ENCODE data around the gene IGHMBP2. TPM values are rescaled to one million over a fixed set of nuclear protein-coding genes. Genes with fewer than 3 reads are reported as not detected.

Gene IGHMBP2
- total RNA-seq, 1 donor: 10.9 TPM

- H3K27me3 ChIP-seq (ENCODE audit: insufficient read depth, low read length): peaks cover 11% of the 10 kb centered on the region
- no peak overlapping the region for H3K4me3 ChIP-seq (ENCODE audit: insufficient read depth, low read length)
- no peaks in the 10 kb centered on the region for H3K9me3 ChIP-seq (ENCODE audit: low read depth, low read length)
- DNase-seq (ENCODE audit: insufficient read length, low spot score, missing footprints): peak; percentile 14
- no peaks in the 10 kb centered on the region for H3K36me3 ChIP-seq (ENCODE audit: insufficient read depth, low read length)
- peaks cover 7% of the 10 kb centered on the region for H3K4me1 ChIP-seq (ENCODE audit: insufficient read depth, low read length)
- no peak for TF ChIP-seq CTCF (IDR thresholded peaks at IDR 0.05; ENCODE audit: extremely low read depth, low read depth, low read length)
- H4K20me1 ChIP-seq (ENCODE audit: insufficient read depth, low read length): no peaks in the 10 kb centered on the region
- no peak overlapping the region for H3K4me2 ChIP-seq (ENCODE audit: insufficient read depth, low read length)
- no peaks in the 10 kb centered on the region for H3K79me2 ChIP-seq (ENCODE audit: insufficient read depth, low read length)
- H2AFZ ChIP-seq (ENCODE audit: low read length): no peak overlapping the region
- H3K27ac ChIP-seq (ENCODE audit: low read depth, low read length): no peak overlapping the region
These were observed 84.8 kb downstream of the IGHMBP2 start for GRCh38 chr11:68988491-68988890.

Other genes starting within 250 kb of the IGHMBP2 start
- not detected in 2 replicates for gene GAL, start 219.3 kb upstream of the IGHMBP2 start, total RNA-seq
- not detected in 2 replicates for gene TESMIN, start 152.4 kb upstream of the IGHMBP2 start, total RNA-seq
- gene CPT1A, start 62.0 kb upstream of the IGHMBP2 start, total RNA-seq: 29.3 and 30.4 TPM in 2 replicates
- 45.7 and 51.0 TPM in 2 replicates for gene MRPL21, start 59 bp upstream of the IGHMBP2 start, total RNA-seq
- not detected in 2 replicates for gene MRGPRD, start 77.1 kb downstream of the IGHMBP2 start, total RNA-seq
- 39.4 and 41.5 TPM in 2 replicates for gene MRGPRF, start 109.4 kb downstream of the IGHMBP2 start, total RNA-seq
- gene TPCN2, start 145.0 kb downstream of the IGHMBP2 start, total RNA-seq: 14.1 and 17.4 TPM in 2 replicates

Measured in osteoblast (primary cell).